SK-N-SH (cell line): ENCODE data around the gene ACTN4. TPM values are rescaled to one million over a fixed set of nuclear protein-coding genes. Genes with fewer than 3 reads are reported as not detected.

Experiments used
- CTCF ChIA-PET: fragments of 300-600, 350-600 bp; formaldehyde crosslinking; extraction: SDS; loops from one replicate; lab custom pipeline; 2021; lab: Yijun Ruan, JAX
- POLR2A ChIA-PET: fragments of 350-600 bp; sonication (Branson Sonifier 250); formaldehyde crosslinking; extraction: SDS; loops from one replicate; lab custom pipeline; 2020; ENCODE audit warnings: antibody characterized with exemption, inconsistent platforms; lab: Yijun Ruan, JAX
- DNase-seq: peaks from one replicate; pipeline ENCODE4 v3.0.0; 2012
- H2AFZ ChIP-seq: fragments of 200-600 bp; sonication (generic); 2 replicates; pipeline ENCODE4 v1.8.1; 2016; ENCODE audit warnings: antibody characterized with exemption, mild to moderate bottlenecking, low read depth
- H3F3A ChIP-seq: fragments of 200-600 bp; sonication (generic); replicated peaks from 2 replicates; pipeline ENCODE3; 2016; ENCODE audit warnings: antibody characterized with exemption, mild to moderate bottlenecking; ENCODE audit not compliant: insufficient read depth
- H3K27ac ChIP-seq, 2 experiments: fragments of 200-500 bp in 1 of 2; fragments of 200-600 bp in 1 of 2; sonication (Bioruptor generic) in 1 of 2; sonication (generic), shearing (Covaris generic) in 1 of 2; 2 replicates each; pipeline versions ENCODE4 v1.5.1 to v1.6.1; 2014 to 2016; ENCODE audit warnings: low read depth in 2 of 2, inconsistent platforms in 1 of 2, low read length in 1 of 2, mild to moderate bottlenecking in 1 of 2, mixed read lengths in 1 of 2
- H3K27me3 ChIP-seq: fragments of 200-600 bp; sonication (generic), shearing (Covaris generic); 2 replicates; pipeline ENCODE4 v1.6.1; 2016; ENCODE audit warnings: mixed run types; ENCODE audit not compliant: insufficient read depth
- H3K36me3 ChIP-seq, 2 experiments: fragments of 200-500 bp in 1 of 2; fragments of 200-600 bp in 1 of 2; sonication (Bioruptor generic) in 1 of 2; sonication (generic) in 1 of 2; replicated peaks in 1 of 2; 2 replicates each; pipeline versions ENCODE3 to v1.5.1; 2014 to 2016; ENCODE audit warnings: low read length in 1 of 2, mild to moderate bottlenecking in 1 of 2; ENCODE audit not compliant: insufficient read depth in 2 of 2, control insufficient read depth in 1 of 2
- H3K4me1 ChIP-seq, 2 experiments: fragments of 200-500 bp in 1 of 2; fragments of 200-600 bp in 1 of 2; sonication (Bioruptor generic) in 1 of 2; sonication (generic), shearing (Covaris generic) in 1 of 2; 2 replicates each; pipeline versions ENCODE4 v1.5.1 to v1.6.1; 2014 to 2016; ENCODE audit warnings: low read depth in 1 of 2, low read length in 1 of 2, mixed run types in 1 of 2; ENCODE audit not compliant: insufficient read depth in 2 of 2, control insufficient read depth in 1 of 2
- H3K4me2 ChIP-seq: fragments of 200-600 bp; sonication (generic), shearing (Covaris generic); 2 replicates; pipeline ENCODE4 v1.6.1; 2017; ENCODE audit warnings: mixed run types
- H3K4me3 ChIP-seq, 2 experiments: fragments of 200-500 bp in 1 of 2; fragments of 200-600 bp in 1 of 2; sonication (Bioruptor generic) in 1 of 2; sonication (generic), shearing (Covaris generic) in 1 of 2; 2 replicates each; pipeline versions ENCODE4 v1.5.1 to v1.8.1; 2014 to 2016; ENCODE audit warnings: low read depth in 2 of 2, inconsistent platforms in 1 of 2, low read length in 1 of 2, mild to moderate bottlenecking in 1 of 2, mixed read lengths in 1 of 2, moderate library complexity in 1 of 2
- H3K79me2 ChIP-seq: fragments of 200-600 bp; sonication (generic); 2 replicates; pipeline ENCODE4 v1.8.1; 2017; ENCODE audit warnings: mild to moderate bottlenecking; ENCODE audit not compliant: insufficient read depth
- H3K9ac ChIP-seq: fragments of 200-600 bp; sonication (generic); 2 replicates; pipeline ENCODE4 v1.6.1; 2017; ENCODE audit warnings: mixed run types
- H3K9me2 ChIP-seq: fragments of 200-600 bp; sonication (generic); 2 replicates; pipeline ENCODE4 v1.6.1; 2017; ENCODE audit warnings: mixed run types
- H3K9me3 ChIP-seq: fragments of 200-600 bp; sonication (generic); 2 replicates; pipeline ENCODE4 v1.6.1; 2017; ENCODE audit warnings: mixed run types, mild to moderate bottlenecking, moderate library complexity
- H4K20me1 ChIP-seq: fragments of 200-600 bp; sonication (generic); 2 replicates; pipeline ENCODE4 v1.6.1; 2017; ENCODE audit warnings: mild to moderate bottlenecking, mixed run types; ENCODE audit not compliant: insufficient read depth
- CTCF ChIP-seq: fragments of 200-600 bp; sonication (generic); IDR thresholded peaks from 2 replicates; pipeline ENCODE4 v1.6.1; 2017; ENCODE audit warnings: antibody characterized with exemption, mild to moderate bottlenecking, moderate library complexity
- ELF1 ChIP-seq: IDR thresholded peaks from 2 replicates; pipeline ENCODE4 v1.4.0; 2012
- EP300 ChIP-seq, 2 experiments: IDR thresholded peaks; 2 replicates each; pipeline versions ENCODE4 v1.4.0 to v1.6.1; 2012; ENCODE audit warnings: borderline replicate concordance in 1 of 2, low read depth in 1 of 2, low read length in 1 of 2
- EZH2phosphoT487 ChIP-seq: fragments of 200-600 bp; sonication (generic); IDR thresholded peaks from 2 replicates; pipeline ENCODE4 v1.6.1; 2017; ENCODE audit warnings: low read depth, mixed run types, mild to moderate bottlenecking, antibody characterized with exemption, moderate library complexity, borderline replicate concordance
- GABPA ChIP-seq: IDR thresholded peaks from 2 replicates; pipeline ENCODE4 v1.4.0; 2012; ENCODE audit warnings: low read depth, mild to moderate bottlenecking
- GATA2 ChIP-seq: sonication (generic); formaldehyde crosslinking; IDR thresholded peaks from 2 replicates; pipeline ENCODE4 v1.5.0; 2020; ENCODE audit warnings: mild to moderate bottlenecking, missing genetic modification reagents
- MXI1 ChIP-seq: IDR thresholded peaks from 2 replicates; pipeline ENCODE4 v1.6.1; 2012; ENCODE audit warnings: mild to moderate bottlenecking, low read depth, low read length, improper control_type of control experiment
- NFIC ChIP-seq: IDR thresholded peaks from 2 replicates; pipeline ENCODE4 v1.4.0; 2012; ENCODE audit warnings: borderline replicate concordance
- REST ChIP-seq: IDR thresholded peaks from 2 replicates; pipeline ENCODE4 v1.6.1; 2012; ENCODE audit warnings: mild to moderate bottlenecking, low read depth, low read length, moderate library complexity
- RFX5 ChIP-seq: IDR thresholded peaks from 2 replicates; pipeline ENCODE4 v1.6.1; 2012; ENCODE audit warnings: mild to moderate bottlenecking, improper control_type of control experiment, low read length
- SIN3A ChIP-seq: IDR thresholded peaks from 2 replicates; pipeline ENCODE4 v1.6.1; 2012; ENCODE audit warnings: low read depth, mild to moderate bottlenecking, low read length, moderate library complexity, borderline replicate concordance
- TAF1 ChIP-seq: IDR thresholded peaks from 2 replicates; pipeline ENCODE4 v1.6.1; 2012; ENCODE audit warnings: low read depth, mild to moderate bottlenecking, low read length, moderate library complexity, borderline replicate concordance
- USF2 ChIP-seq: fragments of 150-350 bp; IDR thresholded peaks from 2 replicates; pipeline ENCODE4 v1.6.1; 2017; ENCODE audit warnings: antibody characterized with exemption, low read length, low read depth, borderline replicate concordance
- YY1 ChIP-seq: IDR thresholded peaks from 2 replicates; pipeline ENCODE4 v1.4.0; 2012; ENCODE audit warnings: low read depth, mild to moderate bottlenecking
- WGBS: methylation state at CpG from one replicate; pipeline ENCODE4 v1.1.6; 2017; ENCODE audit warnings: low lambda C conversion rate; 5-methylcytosine and 5-hydroxymethylcytosine counted together
- polyA plus RNA-seq, 3 experiments: library from polyadenylated mRNA; depleted of rRNA; stranded (reverse); fragments of >200 nt; gene quantifications; 2 replicates each; pipeline ENCODE4 v1.2.3, GENCODE V29; 2012

Gene ACTN4
- polyA plus RNA-seq, 1 of the 3 experiments (the other 2 are of a cell fraction): 598 TPM

- no peak for TF ChIP-seq REST
- no peak for TF ChIP-seq CTCF
- TF ChIP-seq NFIC: no peak
- TF ChIP-seq USF2: no peak
- TF ChIP-seq ELF1: no peak
- TF ChIP-seq MXI1: no peak
- TF ChIP-seq SIN3A: no peak
- no peak for TF ChIP-seq GABPA
These were observed 74.0 kb downstream of the ACTN4 start (continued) for GRCh38 chr19:38721496-38721895.

GRCh38 chr19:38721979-38722773, 74.7 kb downstream of the ACTN4 start:
- H3K36me3 ChIP-seq: peaks cover 62 to 84% of the 10 kb centered on the region in 2 experiments
- peaks cover 0 to 15% of the 10 kb centered on the region in 2 experiments; a peak in 1 of 4 replicates for H3K4me1 ChIP-seq
- no peaks in the 10 kb centered on the region for H3K9me2 ChIP-seq
- 89% methylated on average over 14 of the region's 17 CpGs for WGBS
- ChIA-PET CTCF (interaction anchor here (0.5 to 1.8 kb wide), 4 partner anchors 88 to 245 kb away, joined by 3 to 6 read pairs (median 5); partner anchors contain the start of genes MRPS12 and SARS2), POLR2A (no interaction called here)
- no peaks in the 10 kb centered on the region for H3K9me3 ChIP-seq
- H3K27me3 ChIP-seq: no peaks in the 10 kb centered on the region
- H4K20me1 ChIP-seq: no peaks in the 10 kb centered on the region
- no peak overlapping the region for H3K4me3 ChIP-seq
- TF ChIP-seq EZH2phosphoT487 (no peak), TAF1 (no peak), RFX5 (no peak), EP300 (IDR thresholded peaks at IDR 0.05; ENCODE audit: borderline replicate concordance in 1 of 2, low read depth in 1 of 2, low read length in 1 of 2) (no peak), YY1 (no peak), USF2 (no peak), GATA2 (CRISPR knock-in tag) (no peak)
- TF ChIP-seq, all 33 proteins: peak for 0
- no peak for DNase-seq
- Histone ChIP-seq H3K4me2 (no peak overlapping the region), H2AFZ (no peak overlapping the region), H3F3A (peaks cover 17% of the 10 kb centered on the region), H3K27ac (no peak overlapping the region), H3K9ac (no peak overlapping the region), H3K79me2 (peaks cover 32% of the 10 kb centered on the region)
